ENCODE results near the gene WARS2.

WARS2 gene

DNA sequence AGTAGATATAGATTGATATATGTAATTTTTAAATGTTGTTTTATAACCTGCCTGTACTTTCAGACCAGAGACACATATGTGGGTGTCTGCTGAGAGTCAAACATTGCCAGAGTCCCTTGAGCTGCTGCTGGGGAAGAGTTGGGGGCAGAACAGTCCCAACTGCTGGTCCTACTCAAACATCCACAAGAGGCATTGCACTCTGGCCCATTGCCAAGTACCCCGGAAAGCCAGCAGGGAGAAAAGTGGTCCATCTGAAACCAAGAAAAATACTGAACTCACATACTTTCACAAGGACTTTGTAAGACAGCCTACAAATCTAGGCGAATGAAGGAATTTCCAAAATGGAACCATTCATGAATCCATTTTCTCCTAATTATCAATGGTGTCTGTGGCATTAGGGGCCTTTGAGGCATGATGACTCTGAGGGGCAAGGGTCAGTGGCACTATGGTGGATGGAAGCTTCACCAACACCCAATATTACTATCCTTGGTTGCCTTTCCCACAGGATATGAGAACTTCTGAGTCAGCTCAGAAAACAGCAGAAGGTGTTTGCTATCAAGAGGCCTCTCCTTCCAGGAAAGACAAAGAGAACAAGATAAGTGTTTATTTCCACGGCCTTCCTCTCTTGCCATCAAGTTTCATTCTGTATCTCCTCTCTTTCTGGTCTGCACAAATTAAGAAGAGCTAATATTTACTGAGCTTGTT, 145.0 kb downstream of the WARS2 start:
- no peak for DNase-seq

DNA sequence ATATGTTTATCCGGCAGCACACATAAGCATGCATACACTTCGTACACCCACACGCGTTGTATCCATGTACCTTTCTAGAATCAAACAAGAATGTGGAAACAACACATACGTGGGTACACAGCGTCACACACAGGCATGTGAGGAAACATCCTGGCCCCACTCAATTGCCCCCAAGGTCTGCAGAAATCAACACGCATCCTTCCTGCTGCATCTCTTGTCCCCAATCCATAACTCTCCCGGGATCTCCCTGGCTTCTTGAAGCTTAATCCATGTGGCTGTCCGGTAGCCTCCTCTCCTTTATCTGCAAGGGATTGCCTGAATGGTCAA, 146.8 kb downstream of the WARS2 start:
- no peak for DNase-seq

DNA sequence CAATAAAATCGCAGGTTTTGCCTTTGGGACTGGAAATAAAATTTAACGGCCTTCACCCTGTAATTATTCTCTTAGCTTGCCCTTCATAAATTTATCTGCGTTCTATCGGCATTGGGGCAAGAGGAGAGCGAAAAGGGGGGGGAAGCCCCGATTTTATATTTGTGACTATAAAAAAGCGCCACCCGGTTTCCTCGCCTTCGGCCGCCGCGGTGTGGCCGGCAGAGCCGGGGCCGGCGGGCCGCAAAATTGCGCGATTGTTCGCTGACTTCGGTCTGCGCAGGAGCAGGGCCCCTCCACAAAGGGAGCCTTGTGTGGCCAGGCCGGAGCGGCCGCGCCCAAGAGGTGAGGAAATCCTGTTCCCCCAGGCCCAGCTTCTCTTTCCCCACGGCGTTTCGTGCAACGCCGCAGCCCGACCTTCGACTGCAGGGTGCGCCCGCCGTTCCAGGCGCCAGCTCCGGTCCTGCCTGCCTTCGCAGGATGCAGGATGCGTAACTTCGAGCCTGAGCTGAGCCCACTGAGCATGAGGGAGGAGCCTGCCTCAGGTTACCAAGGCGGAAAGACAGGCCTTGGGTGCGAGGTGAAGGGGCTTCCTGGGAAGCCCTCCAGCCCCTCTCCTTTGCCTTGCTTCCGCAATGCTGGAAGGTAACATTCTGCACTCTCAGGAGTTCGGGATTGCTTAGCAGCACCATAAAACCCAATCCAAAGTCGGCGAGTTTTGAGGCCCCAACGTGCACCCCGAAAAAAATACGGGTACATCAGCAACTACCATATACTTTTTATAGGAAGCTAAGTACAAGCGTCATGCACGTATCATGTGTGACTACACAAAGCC, 147.4 kb downstream of the WARS2 start:
- no peak for DNase-seq

DNA sequence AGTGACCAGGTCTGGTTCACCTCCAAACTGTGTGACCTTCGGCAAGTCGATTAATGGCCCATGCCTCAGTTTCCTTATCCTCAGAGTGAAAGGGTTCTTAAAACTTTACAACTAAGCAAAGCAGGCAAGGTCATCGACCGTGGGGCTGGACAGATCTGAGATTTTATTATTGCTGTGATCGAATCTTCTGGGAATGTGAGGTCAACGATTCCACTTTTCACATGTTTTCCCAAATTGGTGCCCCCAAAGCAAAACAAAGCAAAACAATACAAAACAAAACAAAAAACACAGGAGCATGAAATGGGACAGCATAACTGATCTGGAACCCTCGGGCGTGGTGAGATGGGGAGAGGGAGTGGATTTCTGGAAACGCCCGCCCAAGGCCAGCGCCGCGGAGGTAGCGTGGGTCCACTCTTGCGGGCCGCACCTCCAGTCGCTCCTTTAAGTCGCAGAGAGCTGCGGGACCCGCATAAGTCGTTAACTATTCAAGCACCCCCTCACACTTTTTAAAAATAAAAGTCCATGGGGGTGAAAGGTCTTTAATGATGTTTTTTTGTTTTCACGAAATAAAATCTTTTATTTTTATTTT, 148.1 kb downstream of the WARS2 start:
- no peak for DNase-seq

DNA sequence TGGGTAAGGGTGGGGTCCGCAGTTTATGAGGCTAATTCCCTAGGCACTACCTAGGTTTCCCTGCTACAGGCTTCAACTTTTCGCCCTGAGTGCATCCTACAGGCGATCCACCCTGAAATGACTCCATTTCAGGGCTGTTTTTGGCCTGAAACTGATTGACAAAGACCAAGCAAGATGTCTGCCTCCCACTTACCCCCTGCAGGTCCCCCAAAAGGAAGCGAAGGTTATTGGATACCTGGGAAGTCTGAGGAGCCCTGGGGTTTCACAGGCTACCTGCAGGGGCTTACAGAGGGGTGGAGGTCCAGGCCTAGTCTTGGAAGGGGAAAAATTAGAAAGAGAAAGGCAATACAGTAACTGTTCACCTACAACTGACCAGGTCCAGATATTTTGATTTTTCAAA, 149.0 kb downstream of the WARS2 start:
- DNase-seq = no peak

DNA sequence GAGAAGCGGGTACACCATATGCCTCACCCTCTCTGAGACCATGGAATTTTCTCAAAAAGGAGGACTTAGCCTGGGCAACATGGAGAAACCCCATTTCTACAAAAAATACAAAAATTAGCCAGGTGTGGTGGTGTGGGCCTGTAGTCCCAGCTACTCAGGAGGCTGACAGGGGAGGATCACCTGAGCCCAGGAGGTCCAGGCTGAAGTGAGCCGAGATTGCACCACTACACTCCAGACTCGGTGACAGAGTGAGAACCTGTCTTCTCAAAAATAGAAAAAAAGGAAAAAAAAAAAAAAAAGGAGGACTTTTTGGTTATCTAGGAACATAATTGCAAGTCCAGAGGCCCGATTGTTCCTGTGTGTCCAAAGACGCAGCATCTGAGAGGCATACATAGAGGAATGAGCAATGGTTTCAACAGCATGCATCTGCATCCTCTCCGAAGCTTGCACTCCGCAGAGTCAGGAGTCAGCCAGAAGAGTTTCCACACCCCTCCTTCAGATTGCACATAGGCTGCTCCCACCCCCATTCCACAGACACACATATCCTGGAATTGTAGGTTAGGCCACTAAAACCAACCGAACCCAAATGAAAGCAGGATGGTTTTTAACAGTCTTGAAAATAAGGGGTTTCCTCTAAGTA, 149.8 kb downstream of the WARS2 start:
- DNase-seq = no peak

DNA sequence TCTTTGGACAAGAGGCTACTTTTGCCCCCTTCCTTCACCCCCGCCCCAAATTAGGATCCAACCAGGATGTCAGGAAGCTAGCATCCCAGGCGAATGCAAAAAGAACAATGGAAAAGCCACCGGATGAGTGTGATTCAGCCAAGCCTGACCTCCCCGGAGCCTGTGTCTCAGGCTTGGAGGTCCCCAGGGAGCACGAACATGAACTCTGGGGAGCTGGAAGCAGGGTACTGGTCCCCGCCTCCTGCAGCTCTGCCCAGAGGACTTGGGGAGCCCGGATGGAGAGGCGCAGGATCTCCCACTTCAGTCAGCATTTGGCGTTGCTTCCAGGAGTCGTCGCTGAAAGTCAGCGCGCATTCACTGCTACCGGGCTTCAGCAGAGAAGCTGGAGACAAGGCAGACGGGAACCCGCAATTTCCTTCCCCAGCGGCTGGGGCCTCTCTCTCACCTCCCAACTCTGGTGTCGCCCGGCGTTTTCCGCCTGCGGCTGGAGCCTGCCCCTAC, 150.5 kb downstream of the WARS2 start:
- no peak for DNase-seq

DNA sequence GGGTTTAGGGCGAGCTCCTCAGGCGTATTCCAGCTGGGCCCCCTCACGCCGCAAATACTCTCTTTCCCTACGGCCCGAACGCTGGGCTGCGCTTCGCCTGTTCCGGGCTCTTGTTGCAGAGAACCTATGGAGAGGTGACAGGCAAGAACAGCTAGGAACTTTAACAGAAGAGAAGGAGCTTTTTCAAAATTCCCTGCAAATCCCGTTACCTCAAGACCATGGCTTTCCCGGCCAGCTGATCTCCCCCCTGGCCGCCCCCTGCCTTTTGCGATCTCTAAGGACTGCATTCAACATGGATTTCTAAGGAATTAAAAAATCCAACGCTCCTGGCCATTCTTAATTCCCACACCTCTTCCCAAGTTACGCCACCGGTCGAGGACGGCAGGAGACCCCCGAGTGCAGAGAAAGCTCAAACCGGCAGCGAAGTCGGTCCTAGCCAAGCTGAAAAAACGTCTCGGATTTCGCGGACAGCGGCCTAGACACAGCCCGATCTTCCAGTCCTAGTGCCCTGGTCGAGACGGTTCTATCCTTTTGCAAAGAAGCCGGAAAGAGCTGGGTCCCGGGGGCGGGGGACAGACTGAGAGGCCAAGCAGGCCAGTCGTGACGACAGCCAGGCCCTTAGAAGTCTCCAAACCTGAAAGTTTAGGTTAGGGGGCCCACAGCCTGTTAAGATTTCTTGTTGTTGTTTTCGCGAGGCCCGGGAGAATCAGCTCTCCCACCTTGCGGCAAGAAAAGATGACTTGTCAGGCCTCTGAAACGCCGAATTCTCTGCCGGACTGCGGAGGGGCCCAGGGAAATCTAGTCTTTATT, 151.2 kb downstream of the WARS2 start:
- no peak for DNase-seq

DNA sequence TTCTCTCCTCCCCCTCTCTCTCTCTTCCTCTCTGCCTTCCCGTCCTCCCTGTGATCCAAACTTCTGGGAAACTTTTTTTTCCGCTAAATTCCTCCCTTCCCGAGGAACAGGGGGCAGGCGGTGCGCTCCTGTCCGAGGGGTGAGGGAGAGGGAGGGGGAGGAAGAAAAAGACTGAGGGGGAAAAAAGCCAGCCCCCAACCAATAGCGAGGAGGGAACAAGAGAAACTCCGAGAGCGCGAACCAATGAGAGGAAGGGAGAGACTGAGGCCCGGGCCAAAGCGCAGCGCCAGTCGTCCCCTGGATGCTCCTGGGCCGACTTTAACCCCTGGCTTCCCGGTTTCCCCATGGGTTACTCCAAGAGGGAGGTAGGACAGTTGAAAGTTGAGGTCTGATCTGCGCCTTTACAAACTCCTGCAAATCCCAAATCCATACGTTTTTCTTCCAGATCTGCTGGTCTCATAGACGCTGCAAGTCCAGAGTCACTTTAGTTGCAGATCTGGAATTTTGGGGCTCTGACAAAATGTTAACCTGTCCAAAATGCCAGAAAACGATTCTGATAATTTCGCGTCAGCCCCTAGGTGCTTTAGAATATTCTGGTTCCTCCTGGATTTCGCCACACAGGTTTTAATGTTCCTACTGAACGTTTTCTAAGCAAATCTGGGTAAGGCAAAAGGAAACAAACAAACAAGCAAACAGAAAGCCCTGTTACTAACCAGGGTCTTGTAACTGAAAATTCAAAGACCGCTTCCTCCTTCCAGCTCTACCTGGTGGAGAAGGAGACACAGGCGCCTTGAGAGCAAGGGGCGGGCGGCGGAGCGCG, 152.1 kb downstream of the WARS2 start, which contains the start of gene TBX15:
Gene TBX15 (minus strand): TSS at position 158 of the 820 bp plus-strand sequence. CDS start 548 bp downstream, outside the sequence.
- no peak for DNase-seq

DNA sequence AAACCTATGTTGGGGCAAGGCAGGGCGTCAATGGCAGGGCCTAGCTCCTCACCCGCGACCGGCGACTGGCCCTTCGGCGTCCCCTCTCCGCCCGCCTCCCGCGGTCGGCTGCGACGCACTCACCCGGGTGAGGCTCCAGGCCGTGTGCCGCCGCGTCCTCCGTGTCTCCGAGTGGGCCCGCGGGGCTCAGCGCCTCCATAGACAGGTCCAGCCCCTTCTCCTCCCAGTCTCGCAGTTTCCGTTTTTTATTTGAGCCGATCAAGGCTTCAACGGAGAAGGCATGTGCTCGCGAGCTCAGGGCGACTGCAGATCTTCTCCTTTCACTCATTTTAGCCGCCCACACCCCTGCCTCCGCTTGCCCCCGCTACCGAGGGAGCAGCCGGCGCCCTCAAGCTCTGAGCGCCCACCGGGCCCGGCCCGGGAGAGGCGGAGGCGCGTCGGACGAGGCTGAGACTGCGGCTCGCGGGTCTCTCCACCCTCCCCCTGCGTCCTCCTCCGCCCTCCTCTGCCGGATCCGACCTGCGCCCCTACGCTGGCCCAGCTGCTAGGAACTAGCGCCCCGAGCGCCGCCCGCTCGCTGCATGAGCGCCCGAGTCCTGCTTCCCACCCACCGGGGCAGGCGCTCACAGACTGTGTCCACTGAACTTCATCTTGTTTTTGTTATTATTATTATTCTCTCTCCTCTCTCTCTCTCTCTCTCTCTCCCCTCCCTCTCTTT, 152.8 kb downstream of the WARS2 start:
- DNase-seq = no peak

DNA sequence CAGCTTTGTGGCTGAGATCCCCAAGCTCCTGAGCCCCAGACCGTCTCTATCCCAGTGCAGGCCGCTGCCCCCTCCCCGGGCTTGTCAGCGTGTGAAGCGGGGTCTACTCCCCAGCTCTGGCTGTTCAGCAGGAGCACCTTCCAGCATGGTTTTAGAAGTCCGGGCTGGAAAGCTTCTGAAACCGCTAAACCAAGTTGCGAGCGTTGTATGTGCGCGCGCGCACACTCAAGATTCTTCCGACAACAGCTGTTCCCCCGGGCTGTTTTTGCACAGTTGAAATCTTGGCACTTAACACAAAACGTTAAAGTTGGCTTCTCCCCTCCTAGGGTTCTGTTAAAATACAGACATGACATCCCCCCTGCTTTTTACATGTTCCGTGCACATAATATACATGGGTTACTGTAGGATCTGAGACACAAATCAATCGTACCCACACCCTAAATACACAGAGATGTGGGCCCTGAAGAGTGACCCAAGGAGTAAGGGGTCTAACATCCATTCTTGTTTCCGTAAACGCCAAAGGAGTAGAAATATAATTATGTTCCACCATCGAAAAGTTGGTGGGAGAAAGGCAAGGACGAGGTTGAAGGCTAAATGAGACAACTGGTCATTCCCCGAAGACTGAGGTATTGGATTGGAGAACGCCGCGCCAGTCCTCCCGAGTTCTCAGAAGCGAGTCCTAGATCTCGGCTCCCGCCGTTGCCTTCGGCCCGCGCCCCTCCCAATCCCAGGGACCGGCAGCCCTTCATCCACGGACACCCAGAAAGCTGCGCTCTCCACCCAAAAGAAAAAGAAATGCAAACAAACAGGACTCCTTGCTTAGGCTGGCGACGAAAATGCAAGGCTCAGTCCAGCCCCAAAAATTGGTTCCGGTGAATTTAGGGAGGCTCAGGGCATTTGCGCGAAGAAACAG, 153.6 kb downstream of the WARS2 start:
- no peak for DNase-seq

DNA sequence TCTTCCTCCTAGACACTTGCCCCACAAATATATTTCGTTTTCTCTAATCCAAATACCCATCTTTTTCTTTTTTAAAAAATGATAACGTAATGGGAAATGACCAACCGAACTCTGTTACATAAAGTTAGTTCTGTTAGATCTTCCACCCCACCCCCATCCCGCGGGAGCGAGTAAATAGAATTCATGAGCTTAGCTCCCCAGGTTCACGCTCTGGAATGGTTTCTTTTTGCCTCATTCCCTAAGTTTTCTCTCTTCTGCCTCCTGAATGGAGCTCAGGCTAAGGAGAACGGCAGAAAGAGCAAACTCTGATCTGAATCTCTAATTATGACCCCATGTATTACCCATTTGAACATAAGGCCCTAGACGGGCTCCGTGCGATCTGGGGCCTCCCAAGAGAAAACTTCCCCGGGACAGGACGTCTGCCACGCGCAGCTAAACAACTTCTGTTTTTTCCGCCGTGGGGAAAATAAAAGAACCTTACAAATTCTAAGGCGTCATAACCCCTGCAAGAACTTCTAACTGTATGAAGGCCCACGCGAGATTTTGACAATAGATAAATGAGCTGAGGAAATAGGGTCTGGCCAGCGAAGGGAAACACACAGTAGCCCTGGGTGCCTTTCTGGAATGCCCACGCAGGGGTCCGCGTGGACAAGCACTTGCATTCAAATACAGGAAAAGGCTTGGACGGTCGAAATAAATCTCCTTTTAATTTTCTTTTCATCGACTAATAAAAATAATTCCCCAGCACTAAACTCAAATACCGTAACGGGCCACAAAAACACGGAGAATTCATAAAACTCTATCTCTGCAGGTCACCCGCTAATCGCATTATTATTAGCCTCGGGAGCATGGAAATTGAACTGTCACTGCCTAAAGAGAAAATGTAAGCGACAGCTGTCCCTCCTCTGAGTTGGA, 154.6 kb downstream of the WARS2 start:
- no peak for DNase-seq

DNA sequence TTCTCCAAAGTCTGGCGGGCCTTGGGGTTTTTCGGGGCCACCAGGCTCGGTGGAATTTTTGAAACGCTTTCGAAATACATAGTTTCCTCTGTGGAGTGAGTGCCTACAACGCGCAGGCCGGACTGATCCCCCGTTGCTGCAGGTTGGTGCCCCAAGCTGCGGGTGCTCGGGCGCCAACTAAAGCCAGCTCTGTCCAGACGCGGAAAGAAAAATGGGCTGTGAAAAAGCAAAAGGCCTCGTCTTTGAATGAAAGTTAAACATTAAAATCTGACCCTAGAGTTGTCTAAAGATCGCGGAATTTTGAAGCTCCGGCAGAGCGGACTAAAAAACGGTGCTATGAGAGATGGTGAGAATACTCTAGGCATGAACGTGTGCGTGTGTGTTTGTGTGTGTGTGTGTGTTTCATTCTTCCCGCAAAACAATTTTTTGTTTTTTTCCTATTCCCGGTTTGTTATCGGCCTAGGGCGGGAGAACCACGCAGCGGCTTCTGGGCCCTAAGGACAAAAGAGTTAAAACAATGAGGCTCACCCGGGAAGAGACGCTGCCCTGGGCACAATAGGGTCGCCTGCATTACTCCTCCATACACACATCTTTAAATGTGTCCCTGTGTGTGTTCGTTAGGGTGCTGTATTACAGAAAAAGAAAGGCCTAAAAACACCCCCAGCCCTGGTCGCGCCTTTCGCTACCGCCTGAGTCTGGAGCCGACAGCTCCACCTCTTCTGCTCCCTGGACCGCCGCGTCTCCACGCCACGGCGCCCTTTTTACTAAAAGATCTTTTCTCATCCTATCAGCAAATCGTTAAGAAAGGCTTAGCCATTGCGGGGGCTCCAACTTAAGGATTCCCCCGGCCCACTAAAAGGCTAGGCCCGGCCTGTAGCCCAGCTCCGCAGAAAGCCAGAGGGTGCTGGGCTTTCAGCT, 155.5 kb downstream of the WARS2 start:
- no peak for DNase-seq

DNA sequence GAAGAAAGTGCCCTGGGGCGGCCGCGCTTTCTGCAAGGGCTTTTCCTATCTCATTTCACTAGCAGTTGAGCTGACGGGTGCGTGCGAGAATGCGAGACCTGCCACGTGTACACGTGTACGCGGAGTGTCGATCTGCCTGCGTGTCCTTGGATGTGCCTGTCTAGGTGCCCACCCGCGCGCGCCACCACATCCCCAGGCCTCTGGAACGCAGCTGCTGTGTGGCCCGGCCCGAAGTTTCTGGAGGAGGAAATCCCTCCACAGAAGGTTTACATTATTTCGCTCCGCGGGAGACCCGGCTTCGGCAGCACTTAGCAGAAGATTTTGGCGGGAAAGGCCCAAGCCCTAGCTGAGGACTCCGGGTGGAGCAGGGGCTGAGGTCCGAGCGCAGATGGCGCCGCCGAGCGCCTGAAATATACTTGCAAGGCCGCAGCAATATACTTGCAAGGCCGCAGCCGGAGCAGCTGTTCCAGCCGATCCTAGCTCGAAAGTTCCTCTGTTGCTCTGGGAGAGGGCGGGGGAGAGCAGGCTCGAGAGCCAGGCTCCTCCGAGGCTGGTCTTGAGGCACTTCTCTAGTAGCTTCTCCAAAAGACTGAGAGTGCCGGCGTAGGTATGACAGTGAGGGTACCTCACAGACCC, 156.2 kb downstream of the WARS2 start:
- DNase-seq = no peak

DNA sequence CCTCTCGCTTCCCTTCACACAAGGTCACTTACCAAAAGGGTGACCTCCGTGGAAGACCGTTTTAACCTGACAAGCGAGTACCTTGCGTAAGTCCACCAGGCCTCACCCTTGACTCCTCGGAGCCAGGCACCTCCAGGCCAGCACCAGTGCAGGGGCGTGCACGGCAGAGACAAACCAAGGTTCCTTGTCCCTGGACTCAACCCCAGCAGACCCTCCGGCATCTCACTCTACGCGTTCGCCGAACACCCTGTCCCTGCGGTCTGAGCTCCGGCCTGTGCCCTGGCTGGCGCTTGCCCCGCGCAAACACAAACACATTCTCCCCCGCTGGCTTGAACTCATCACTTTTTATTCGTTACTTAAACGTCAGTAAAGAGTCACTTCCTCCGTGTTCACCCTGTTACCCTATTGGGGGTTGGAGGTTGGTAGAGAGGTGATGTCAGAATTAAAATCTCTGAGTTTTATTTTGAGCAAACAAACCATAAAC, 156.9 kb downstream of the WARS2 start:
- no peak for DNase-seq

DNA sequence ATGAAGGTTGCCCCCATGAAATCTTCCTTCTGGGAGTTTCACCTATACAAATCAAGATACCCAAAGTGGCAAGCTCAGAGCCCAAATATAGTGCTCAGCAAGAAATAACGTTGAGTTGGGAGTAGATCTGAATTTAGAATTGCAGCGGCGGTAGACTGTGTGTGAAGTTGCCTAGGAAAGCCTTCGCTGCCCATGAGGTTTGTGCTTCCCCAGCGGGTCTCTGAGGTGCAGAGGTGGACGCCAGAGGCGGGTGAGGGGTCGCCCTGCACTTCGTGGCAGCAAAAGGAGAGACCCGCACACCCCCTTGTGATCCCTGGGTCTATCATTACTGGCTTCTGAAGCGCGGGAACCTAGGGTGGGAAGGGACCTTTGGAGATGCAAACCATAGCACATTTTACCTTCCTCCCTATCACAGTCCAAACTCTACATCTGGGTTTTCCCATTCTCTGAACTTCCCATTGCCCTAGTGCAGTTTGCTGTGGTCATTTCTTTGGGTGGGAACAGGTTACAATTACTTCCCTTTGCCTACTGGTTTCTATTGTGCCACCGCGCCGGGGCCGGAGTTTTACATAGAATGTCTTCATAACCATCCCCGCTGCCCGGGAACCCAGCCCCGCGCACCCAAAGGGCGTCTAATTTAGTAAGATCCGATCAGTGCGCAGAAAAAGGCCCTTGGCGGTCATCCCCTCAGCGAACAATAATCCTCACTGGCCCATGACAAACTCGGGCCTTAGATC, 157.5 kb downstream of the WARS2 start:
- no peak for DNase-seq

All from HCEC 1CT (cell line).